GM10266 (cell line): ENCODE measurements around the gene AMN.

Experiments used
- DNase-seq: peaks from one replicate; pipeline ENCODE4 v3.0.0; 2012; ENCODE audit errors: extremely low spot score
- CTCF ChIP-seq: IDR thresholded peaks from 2 replicates; pipeline ENCODE4 v1.5.1; 2012; ENCODE audit warnings: mild to moderate bottlenecking, low read depth; ENCODE audit not compliant: control insufficient read depth, insufficient read depth; ENCODE audit errors: missing control alignments

Gene AMN

GRCh38 chr14:102918438-102918837 lies 4.0 kb upstream of the AMN start:
- DNase-seq: no peak
- TF ChIP-seq CTCF: no peak

- no peak for TF ChIP-seq CTCF
- DNase-seq: no peak
Measured at GRCh38 chr14:102920273-102920997, 2.0 kb upstream of the AMN start.

GRCh38 chr14:102920998-102921304 lies 1.5 kb upstream of the AMN start:
- TF ChIP-seq CTCF: no peak
- no peak for DNase-seq

DNA sequence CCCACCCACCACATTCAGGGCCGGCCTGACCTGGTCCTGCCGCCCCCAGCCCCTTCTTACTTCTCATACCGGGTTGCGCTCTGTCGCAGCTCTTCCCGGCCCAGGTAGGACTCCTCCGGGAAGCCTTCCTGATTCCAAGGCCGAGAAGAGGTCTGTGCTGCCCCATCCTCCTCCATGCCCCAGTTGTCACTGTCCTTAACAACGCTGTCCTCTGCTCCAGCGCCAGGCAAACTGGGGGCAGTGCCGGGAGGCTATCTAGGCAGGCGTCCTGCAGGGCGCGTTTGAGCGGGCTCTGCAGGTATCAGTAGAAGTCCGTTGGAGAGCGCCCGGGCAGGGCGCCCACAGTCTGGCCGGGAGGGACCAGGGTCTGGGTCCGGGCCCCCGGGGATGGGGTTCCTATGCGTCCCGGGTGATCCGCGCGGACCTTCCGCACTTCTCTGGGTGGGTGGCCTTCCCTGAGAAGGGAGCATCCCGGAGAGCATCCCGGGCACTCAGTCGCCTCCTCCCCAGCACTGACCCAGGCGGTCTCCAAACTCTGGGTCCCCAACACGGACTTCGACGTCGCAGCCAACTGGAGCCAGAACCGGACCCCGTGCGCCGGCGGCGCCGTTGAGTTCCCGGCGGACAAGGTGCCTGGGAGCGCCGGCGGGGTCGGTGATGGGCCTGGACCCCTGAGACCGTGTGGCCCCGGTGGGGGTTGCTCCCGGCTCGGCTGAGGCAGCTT lies 900 bp downstream of the AMN start:
- no peak for TF ChIP-seq CTCF
- no peak for DNase-seq

DNA sequence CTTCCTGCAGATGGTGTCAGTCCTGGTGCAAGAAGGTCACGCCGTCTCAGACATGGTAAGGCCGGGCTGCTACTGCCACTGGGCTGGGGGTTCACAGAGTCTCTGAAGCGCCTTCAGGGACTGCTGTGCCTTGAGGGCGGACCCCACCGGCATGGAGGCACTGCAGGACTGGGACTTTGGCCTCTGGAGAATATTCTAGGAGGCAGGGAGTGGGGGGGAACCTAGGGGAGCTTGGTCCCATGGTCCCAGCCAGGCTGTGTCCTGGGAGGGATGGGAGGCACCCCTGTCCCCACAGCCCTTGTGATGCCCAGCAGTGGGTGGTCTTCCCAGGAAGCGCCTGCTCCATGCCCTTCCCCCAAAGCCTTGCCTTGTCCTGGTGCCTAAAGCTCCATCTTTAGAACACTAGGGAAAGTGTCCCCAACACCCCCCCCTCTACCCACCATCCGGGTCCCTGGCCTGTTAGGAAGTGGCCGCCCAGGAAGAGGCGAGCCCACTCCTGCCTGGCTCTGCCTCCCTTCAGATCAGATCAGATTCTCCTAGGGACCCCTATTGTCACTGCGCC lies 1.5 kb downstream of the AMN start:
- no peak for DNase-seq
- no peak for TF ChIP-seq CTCF

- DNase-seq: no peak
- TF ChIP-seq CTCF: no peak
Measured at GRCh38 chr14:102924632-102925588, 2.4 kb downstream of the AMN start.
